HT-29 (cell line): ENCODE results near the gene CEP41. TPM values are rescaled to one million over a fixed set of nuclear protein-coding genes. Genes with fewer than 3 reads are reported as not detected.

ENCODE experiments used
- DNase-seq: peaks from one replicate; pipeline ENCODE4 v3.0.0-alpha.2; 2015; ENCODE audit warnings: low spot score
- total RNA-seq: library from RNA; depleted of rRNA; stranded (reverse); fragments of >200 nt; shearing (Covaris generic); gene quantifications from 2 replicates; pipeline ENCODE4 v1.2.3, GENCODE V29; 2014; rRNA removed

CEP41 gene, protein sequence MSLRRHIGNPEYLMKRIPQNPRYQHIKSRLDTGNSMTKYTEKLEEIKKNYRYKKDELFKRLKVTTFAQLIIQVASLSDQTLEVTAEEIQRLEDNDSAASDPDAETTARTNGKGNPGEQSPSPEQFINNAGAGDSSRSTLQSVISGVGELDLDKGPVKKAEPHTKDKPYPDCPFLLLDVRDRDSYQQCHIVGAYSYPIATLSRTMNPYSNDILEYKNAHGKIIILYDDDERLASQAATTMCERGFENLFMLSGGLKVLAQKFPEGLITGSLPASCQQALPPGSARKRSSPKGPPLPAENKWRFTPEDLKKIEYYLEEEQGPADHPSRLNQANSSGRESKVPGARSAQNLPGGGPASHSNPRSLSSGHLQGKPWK
- 5.5 and 8.6 TPM in 2 replicates for total RNA-seq

GRCh38 chr7:130440527-130441365 is at the start of gene CEP41:
CEP41 (minus strand) TSS chr7:130441016; CDS start chr7:130440966, 50 bp downstream.
- DNase-seq: peak; percentile 99

DNA sequence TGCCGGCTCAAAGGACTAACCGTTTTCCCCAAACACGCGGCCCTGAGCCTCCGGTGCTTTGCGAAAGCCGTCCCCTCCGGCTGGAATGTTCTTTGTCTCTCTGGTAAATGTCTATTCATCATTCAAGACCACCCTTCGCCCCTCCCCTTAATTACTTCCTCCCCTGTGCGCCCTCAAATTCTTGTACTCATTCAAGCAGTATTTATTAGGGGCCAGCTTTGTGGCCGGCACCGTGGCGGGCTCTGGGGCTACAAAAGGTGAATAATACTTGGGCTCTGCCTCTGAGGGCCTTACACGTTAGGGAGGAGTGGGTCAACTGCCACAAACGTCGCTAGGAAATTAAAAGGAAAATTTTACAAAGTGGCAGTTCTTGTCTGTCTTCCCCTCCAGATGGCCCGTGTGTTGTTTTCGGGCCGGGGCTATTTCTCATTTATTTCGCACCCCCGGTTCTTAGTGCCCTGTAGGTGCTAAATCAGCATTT is 49.5 kb upstream of the CEP41 start:
- no peak for DNase-seq

GRCh38 chr7:130489140-130489983 is 48.5 kb upstream of the CEP41 start:
- no peak for DNase-seq

GRCh38 chr7:130488392-130489139 is 47.8 kb upstream of the CEP41 start:
- no peak for DNase-seq

DNA sequence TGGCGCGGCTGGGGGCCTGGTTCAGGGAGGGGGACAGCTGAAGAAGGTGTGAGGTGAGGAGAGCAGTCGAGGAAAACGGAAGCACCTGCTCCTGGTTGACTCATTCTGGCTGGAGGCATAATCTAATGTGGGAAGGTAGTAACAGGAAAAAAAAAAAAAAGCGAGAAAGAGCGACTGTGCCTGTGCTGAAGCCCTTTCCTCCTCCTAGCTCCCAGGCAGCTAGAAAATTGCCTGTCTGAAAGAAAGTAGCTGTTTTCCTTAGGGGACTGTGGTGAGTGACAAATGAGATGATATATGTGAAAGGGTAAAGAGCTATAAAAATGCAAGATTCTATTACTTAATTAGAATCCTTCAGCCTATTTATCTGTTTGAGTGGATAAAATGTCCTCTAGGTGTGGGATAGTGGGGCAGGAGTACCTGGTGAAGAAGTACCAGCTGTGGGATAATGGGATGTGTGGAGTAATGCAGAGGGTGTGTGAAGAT is 46.2 kb upstream of the CEP41 start:
- DNase-seq: no peak

GRCh38 chr7:130486114-130486953 is 45.5 kb upstream of the CEP41 start:
- peak; percentile 98 for DNase-seq

GRCh38 chr7:130485734-130486113 is 44.9 kb upstream of the CEP41 start:
- no peak for DNase-seq

- no peak for DNase-seq
Observed at GRCh38 chr7:130483031-130483430, 42.2 kb upstream of the CEP41 start.

- DNase-seq: no peak
Observed at GRCh38 chr7:130481898-130482297, 41.1 kb upstream of the CEP41 start.

DNA sequence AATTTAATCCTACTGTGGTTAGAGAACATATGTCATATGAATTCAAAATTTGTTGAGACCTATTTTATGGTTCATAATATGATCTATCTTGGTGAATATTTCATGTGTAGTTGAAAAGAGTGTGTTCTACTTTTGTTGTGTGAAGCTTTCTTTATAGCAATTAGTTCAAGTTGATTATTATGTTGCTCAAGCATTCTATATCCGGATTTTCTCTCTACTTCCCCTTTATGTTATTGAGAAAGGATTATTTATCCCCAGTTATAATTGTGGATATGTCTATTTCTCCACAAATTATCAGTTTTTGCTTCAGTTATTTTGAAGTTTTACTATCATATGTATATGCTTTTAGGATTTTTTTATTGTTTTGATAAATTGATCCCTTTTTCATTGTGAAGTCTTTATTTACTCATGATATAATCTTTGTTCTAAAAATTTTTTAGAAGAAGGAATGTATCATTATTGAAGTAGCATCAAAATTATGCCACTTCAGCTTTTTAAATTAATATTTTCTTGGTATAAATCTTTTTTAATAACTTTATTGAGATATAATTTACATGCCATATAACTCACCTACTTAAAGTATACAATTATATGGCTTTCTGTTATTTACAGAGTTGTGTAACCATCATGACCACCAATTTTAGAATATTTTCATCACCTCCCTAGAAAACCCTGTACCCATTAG is 39.0 kb upstream of the CEP41 start:
- no peak for DNase-seq

- no peak for DNase-seq
Observed at GRCh38 chr7:130478991-130479390, 38.2 kb upstream of the CEP41 start.

DNA sequence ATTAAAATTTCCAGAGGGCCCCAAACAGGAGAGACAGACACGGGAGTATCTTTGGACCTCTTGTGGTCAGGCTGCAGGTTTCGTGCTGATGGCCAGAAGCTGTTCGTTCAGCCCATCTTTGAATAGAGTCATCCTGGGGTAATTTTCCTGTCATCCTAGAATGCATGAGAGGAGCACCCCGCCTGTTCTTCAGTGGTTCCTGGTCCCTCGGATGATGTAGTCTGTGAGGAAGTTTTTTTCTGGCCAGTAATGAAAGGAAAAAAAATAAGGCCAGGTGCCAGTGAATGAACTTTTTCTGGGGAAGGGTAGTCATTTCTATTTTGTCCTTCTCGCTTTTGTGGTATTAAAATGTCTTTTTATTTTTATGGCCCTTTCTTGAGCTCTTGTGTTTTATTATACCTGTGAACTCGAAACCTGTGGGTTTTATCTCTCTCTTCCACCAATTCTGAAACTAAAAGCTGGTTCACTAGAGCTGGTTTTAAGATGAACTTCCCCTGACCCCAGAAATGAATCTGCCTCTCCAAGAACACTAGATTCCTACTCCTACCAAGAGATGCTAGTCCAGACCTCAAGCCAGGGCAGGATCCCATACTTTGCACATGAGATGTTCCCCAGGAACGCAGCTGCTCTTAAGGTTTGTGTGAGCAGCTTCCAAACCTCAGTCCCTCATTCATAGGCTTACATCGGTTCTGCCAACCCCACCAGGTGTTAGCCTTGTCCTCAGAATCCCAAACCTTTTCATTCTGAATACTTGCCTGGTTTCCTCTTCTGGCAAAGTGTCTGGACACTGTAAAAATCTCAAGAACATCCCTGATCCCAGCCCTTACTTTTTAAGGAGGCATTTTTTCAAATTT is 35.7 kb upstream of the CEP41 start:
- no peak for DNase-seq

- DNase-seq: no peak
Observed at GRCh38 chr7:130475776-130476175, 35.0 kb upstream of the CEP41 start.

DNA sequence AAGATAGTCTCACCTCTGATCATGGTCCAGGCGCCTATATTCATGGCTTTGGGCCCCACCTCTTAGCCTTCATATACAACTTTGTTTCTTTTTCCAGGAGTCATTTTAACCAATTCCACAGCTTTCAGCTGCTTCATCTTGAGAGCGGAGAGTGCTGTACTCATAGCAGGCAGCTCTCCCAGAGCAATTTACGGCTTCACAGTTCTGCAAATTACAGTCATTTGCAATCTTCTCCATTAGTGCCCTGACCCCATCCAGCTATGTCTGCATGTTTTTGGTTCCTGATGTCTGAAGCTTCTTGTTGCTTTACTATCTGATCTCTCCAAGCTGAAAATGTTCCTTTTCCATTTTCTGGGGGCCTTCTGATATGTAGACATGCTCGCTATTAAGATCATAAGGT is 33.1 kb upstream of the CEP41 start:
- no peak for DNase-seq

- no peak for DNase-seq
Observed at GRCh38 chr7:130473289-130473688, 32.5 kb upstream of the CEP41 start.

- no peak for DNase-seq
Observed at GRCh38 chr7:130471974-130472373, 31.2 kb upstream of the CEP41 start.

- DNase-seq: no peak
Observed at GRCh38 chr7:130468612-130469011, 27.8 kb upstream of the CEP41 start.
